Daoy (cell line): ENCODE results near the gene CEP55. TPM values are rescaled to one million over a fixed set of nuclear protein-coding genes. Genes with fewer than 3 reads are reported as not detected.
"Not testable (repeated sequence)": the region's sequence is repeated elsewhere in the genome, so short reads cannot be mapped to it uniquely, and the experiment has no call there.

Source experiments
- DNase-seq: peaks from one replicate; pipeline ENCODE4 v3.0.0-alpha.2; 2015; ENCODE audit warnings: low read depth
- total RNA-seq: library from RNA; depleted of rRNA; stranded (reverse); fragments of >200 nt; shearing (Covaris generic); gene quantifications from 2 replicates; pipeline ENCODE4 v1.2.3, GENCODE V29; 2014

Gene CEP55
- total RNA-seq, 1 experiment from 2014 or later: 98.9 TPM

DNA sequence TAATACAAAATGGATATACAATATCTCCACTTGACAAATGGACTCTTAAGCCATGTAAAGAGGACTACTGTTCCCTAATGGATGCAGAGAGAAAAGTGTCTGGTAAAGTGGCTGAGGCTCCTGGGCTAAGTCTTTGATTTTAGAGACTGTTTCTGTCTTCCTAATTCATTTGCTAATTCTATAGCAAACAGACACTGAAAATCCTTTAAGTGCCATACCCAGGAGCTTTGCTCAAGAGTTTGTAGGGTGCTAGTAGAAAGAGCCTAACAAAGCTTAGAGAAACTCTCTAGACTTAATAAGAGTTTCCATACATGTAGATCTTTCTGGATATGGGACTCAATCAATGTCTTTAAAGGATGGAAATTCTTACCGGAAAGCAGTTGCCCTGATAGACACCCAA lies 16.7 kb downstream of the CEP55 start:
- DNase-seq: no peak

DNA sequence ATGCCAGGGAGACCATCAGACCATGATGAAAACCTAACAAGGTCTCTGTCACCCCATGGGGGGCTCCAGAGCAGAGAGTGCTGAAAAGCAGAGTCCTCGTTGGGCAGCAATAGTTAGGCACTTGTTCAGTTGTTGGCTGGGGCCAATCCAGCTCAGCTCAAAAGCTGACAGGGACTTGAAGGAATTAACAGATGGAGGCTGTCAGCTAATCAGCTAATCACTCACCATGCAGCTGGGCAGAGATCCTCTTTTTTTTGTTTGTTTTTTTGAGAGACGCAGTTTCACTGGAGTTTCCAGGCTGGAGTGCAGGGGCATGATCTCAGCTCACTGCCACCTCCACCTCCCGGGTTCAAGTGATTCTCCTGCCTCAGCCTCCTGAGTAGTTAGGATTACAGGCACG lies 18.1 kb downstream of the CEP55 start:
- DNase-seq: no peak

DNA sequence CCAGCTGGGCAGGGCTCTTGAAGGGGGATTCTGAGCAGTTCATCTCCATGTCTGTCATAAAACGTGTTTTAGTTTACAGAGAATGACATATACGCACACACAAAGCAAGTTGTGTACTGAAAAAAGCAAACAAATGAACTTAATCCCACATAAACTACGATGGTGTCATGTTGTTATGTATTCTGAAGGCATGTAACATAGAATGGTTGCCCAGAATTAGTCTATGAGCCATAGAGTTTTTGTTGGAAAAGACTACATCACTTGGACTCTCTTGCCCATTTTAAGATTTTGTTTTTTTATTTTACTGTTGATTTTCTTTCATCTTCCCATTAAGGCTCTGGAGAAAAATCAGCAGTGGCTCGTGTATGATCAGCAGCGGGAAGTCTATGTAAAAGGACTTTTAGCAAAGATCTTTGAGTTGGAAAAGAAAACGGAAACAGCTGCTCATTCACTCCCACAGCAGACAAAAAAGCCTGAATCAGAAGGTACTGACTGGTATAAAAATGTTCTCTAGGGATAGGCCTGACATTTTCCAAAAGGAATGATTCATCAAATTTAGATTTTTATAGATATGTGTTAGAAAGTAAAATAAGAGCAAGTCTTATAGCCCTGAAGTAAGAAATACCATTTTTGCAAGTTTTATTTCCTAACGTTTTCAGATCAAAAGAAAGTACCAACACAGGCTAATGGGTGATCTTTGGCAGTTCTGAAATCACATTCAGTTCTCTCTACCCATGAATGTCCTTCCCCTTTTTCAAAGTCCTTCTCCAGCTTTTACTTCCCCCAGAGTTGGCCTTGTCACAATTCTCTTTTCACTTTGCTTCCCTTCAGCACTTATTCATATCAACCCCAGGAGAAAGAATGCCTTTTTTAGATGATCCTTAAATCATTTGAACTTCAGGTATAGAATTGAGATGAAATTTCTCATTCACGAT lies 18.9 kb downstream of the CEP55 start:
- no peak for DNase-seq

DNA sequence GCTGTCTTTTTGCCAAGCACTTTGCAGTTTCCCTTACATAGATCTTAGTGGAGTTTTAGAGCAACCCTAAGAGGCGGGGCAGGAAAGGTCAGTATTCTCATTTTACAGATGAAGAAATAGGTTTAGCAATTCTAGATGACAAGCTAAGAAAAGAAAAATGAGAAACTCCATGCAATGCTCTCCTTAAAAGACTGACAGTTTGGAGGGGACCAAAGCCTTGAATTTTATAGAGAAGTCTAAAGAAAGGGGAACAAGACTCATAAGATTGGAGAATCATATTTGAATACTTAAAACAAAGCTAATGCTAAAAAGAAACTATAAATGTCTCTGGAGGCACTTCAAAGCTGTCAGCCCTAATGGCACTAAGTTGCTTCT lies 19.6 kb downstream of the CEP55 start:
- no peak for DNase-seq

DNA sequence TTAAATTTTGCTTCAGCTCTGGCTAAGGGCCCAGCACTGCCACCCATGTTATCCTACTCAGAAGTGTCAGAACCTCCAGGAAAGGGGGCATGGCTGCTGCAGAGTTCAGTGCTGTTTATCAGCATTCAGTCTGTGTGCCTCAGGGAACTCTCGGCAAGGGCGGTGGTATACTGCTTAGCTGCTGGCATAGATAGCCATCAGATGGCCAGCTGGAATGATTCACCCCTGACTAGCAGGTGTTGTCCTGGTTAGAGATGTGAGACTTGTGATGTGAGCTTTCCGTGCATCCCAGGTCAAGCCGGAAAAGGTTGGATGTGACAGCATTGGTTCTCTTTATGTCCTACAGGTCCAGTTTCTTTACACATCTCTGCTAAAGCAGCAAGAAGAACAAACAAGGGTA lies 22.1 kb downstream of the CEP55 start:
- DNase-seq: no peak

DNA sequence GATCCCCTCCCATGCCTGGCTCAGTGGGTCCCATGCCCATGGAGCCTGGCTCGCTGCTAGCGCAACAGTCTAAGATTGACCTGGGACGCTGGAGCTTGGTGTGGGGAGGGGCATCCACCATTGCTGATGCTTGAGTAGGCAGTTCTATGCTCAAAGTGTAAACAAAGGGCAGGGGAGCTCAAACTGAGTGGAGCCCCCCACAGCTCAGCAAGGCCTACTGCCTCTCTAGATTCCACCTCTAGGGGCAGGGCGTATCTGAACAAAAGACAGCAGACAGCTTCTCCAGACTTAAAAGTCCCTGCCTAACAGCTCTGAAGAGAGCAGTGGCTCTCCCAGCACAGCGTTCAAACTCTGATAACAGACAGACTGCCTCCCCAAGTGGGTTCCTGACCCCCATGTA lies 38.9 kb downstream of the CEP55 start:
- DNase-seq: no peak

DNA sequence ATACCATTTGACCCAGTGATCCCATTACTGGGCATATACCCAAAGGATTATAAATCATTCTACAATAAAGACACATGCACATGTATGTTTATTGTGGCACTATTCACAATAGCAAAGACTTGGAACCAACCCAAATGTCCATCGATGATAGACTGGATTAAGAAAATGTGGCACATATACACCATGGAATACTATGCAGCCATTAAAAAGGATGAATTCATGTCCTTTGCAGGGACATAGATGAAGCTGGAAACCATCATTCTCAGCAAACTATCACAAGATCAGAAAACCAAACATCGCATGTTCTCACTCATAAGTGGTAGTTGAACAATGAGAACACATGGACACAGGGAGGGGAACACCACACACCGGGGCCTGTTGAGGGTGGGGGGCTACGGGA lies 44.5 kb downstream of the CEP55 start:
- not testable (repeated sequence) for DNase-seq

DNA sequence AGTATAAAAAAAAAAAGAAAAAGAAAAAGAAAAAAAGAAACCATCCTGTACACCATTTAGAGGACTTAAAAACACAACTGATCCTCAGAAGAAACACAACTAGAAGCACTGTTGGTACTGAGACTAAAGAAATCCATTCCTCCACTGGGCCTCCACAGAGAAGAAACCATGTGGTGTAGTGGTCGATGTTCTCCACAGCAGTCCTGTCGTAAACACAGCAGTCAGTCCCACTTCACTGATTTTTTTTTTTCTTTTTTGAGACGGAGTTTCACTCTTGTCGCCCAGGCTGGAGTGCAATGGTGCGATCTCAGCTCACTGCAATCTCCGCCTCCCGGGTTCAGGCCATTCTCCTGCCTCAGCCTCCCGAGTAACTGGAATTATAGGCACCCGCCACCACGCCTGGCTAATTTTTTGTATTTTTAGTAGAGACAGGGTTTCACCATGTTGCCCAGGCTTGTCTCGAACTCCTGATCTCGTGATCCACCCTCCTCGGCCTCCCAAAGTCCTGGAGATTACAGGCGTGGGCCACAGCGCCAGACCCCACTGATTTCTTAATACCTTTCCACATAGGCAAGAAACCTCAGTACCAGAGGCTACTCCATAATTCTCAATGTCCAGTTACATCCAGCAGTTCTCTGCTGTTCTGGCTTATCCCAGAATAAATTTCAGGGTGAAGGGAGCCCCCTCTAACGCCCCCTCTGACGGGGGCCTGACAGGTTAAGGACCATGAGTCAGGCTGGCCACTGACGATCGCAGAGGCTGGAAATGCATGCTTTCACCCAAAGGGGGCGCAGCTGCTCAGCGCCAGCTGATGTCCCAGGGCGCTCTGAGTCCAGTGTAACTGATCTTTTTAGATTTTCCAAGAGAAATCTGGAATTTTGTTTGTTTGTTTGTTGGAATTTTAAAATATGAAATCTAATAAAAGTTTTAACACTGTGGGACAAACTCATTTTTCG lies 45.3 kb downstream of the CEP55 start:
- DNase-seq: peak; percentile 58

DNA sequence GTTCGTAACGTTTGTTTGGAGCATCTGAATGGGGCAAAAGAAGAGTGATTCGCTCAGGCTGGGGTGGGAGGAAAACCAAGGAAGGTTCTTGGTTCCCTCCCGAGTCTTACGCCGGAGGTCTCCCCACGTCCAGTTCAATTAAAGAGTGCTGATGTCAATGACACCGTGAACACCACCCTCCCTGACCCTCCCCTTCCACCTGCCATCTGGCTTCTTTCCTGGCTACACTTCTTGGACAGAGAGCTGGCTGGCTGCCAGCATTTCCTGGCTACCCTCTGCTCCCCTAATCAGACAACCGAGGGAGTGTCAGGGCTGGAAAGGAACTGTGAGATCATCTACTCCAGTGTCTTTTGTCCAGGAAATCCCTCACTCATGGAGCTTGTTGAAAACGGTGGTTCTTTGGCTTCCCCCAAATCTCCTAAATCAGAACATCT lies 46.0 kb downstream of the CEP55 start:
- peak; percentile 52 for DNase-seq

DNA sequence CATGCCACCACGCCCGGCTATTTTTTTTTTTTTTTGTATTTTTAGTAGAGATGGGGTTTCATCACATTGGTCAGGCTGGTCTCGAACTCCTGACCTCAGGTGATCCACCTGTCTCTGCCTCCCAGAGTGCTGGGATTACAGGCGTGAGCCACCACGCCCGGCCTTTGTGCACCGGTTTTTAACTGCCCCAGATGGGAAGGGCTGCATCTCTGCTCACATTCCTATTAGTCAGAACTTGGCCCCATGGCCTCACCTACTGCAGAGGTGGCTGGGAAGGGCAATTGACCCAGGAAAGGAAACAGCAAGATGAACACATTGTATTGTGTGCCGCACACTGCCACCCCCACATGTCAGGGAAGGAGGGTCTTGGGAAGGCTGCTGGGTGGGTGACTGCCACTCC lies 50.6 kb downstream of the CEP55 start:
- DNase-seq: not testable (repeated sequence)

DNA sequence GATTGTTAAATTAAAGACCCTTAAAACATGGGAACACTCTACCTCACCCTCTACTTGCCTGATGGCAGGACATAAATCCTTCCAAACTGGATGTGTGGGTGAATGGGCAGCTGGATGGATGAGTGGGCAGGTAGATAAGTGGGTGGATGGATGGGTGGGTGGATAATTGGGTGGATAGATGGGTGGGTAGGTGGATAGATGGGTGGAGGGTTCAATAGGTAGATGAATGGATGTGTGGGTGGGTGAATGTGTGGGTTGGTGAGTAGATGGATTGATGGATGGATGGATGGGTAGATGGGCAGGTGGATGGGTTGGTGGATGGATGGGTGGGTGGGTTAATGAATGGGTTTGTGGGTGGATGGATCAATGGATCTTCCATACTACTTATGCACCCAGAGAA lies 51.1 kb downstream of the CEP55 start:
- no peak for DNase-seq

DNA sequence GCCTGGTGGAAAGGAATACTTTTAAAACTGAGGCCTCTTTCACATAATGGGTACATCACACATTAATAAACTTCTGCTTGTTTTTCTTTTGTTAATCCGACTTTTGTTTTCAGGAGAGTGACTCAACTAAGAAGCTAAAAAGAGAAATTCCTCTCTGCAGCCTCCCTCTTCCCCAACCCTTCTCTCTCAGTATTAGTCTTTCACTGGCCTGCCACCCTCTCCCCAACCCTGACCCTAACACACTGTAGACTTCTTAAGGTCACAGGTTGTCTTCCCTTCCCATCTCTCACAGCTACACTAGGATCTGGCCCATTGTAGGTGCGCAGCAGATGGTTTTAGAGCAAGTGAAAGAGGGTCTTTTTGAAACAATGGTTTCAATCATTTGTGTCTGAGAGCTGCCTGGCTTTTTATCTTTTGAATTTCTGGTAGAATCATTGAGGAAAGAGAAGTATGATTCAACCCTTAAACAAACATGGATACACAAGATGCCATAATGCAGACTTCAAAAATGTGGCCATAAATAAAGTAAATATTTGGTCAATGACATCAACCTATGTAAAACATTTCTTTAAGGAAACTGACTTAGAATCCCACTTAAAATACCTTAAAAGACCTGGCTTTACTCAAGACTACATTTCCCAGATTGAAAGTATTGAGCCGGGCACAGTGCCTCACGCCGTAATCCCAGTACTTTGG lies 52.1 kb downstream of the CEP55 start:
- no peak for DNase-seq

DNA sequence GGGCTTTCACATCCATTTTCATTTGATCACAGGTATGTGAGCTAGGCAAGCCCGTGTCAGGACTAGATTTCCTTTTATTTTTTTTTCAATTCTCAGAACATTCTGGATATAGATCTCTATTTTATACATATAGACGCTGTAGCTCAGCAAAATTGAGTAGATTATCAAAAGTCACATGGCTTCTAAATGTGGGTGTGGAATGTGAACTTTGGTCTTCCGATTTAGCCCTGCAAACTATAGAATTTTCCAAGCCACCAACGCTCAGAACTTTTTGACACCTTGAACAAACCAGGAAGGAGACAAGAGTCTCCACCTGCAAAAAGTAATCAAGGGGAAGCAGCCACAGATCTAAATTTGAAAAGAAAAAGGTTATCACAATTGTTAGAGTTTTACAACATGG lies 54.2 kb downstream of the CEP55 start:
- no peak for DNase-seq

DNA sequence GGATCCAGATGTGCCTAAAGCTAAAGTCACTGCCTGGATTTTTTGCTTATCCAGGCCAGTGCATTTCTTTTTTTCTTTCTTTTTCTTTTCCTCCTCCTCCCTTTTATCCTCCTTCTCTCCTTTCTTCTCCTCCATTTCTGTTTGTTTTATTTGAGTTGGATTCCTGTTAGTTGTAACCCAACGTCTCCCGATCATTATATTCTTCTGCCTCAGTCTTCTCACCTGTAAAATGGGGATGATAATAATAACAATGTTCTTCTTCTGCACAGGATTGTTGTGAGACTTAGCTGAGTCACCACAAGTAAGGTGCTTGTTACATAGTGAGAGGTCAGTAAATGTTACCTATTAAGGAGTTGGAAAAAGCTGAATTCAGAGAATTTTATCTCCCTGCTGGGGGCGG lies 56.4 kb downstream of the CEP55 start:
- no peak for DNase-seq

DNA sequence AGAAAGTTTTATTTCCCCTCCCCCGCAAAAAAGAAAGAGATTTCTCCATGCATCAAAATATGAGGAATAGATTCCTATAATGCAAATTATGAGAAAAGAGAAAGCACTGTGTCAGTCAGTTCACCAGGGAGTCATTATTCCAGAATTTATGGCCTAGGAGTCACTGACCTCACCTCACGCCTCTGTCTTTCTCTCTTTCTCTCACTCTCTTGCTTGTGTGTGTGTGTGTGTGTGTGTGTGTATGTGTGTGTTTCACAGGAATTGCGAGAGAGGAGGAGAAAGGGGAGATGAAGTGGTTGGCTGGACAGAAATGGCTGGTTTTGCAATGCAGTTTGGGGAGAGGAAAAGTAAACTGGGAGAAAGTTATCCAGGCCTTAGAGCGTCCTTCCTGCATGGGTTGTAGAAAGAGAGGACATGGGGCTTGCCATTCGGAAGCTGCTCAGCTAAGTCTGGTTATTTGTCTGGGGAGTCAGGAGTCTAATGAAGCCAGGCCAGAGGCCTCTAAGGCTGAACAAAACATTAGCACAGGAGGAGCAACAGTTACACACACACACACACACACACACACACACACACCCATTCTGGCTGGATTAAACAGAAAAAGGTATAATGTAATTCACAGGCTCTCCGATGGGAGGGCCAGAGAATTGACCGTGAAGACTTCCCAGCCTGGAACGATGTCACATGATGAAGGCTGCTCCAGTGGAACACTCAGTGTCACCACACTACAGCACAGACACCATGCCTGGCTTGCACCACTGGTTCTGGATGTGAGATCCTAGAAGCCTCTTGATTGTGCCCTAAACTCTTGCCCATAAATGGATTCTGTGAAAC lies 57.3 kb downstream of the CEP55 start:
- DNase-seq: no peak

DNA sequence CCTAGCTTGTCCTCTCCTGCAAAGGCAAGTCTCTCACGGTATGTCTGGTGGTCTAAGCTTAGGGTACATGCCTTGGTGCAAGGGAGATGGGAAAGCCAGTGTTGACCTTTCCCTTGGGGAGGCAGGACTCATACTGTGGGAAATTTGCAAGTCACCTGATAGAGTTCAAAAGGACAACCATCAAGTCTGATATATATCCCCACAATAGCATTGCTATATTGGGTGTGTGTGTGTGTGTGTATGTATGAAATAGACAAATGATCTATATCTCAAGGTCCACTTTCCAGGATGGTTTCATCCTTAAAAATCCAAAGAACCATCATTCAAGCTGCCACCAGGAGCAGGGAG lies 57.9 kb downstream of the CEP55 start:
- DNase-seq: no peak

DNA sequence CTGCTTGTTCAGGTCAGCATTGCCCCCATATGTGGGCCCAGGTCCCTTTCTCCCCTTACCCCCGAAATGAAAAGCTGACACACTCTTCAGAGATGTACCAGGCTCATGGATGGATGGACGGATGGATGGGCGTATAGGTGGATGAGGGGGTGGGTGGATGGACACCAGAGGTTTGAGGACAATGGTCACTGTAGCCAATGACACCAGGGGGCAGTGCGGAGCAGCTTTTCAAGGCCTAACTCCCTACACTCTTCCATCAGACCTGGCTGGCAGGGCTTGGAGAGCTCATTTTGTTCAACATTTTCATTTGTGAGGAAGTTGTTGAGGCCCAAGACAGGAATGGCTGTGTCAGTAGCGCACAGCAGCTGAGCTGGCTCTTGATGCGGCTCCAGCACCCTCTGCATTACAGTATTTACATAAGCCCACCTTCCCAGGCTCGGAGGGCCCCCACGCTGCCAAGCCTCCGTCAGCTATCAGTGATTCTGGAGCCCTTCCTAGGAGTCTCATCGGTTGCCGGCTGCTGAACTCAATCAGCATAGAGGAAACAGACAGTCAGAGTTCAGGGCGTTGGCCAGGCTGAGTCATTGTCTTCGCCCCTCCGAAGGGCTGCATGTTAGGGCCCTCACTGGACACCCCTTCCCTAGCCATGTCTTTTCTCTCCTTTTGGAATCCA lies 58.5 kb downstream of the CEP55 start:
- DNase-seq: peak; percentile 66

DNA sequence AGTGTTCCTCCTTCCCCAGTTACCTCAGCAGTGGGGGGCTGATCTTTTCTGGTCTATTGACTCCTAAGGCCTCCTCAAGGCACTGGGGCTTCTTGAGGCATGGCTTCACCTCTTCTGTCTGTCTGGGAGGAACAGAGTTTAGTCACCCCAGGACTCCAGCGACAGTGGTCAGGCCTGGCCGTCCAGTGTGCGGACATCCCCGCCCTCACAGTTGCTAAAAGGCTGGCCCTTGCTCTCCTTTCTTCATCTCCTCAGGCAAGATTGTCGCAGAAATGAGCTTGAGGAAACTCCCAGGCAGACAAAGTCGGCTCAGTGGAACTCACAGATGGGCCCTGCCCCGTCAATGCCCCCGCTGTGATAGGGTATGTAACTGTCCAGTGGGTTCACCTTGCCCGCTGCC lies 63.1 kb downstream of the CEP55 start:
- DNase-seq: no peak

DNA sequence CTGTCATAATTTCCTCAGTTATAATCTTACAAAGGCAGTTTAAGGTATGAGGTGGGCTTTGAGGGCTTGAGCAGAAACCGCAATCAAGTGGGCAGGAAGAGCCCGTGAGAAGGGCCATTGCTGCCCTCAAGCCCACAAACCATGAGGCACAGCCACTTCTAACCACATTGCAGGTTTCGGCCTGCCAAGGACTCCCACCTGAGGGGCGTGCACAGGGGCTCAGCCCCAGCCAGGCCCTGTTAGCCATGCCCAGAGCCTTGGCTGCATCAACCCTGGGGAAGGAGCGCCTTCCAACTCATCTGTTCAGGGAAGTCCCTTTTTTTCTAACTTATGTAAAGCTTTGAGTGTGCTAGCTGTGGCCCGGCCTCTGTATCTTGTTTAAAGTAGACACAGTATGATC lies 64.1 kb downstream of the CEP55 start:
- DNase-seq: no peak

DNA sequence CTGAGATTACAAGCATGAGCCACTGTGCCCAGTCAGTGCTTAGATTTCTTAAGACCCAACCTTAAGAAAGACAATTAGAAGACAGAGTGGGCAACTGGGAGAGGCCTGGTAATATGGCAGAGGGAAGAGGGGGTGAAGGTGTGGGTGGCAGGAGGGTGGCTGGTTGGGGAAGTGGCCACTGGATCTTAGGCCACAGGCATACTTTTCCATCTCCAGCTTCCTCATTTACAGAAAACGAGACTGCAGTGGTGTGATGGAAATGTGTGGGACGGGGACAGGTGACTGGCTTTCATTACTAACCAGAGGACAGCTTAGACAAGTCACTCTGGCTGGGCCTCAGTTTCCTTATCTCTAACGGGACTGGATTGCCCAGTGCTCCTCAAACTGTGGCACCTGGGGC lies 69.0 kb downstream of the CEP55 start:
- DNase-seq: no peak
